ENCODE measurements around the gene REEP3. TPM values are rescaled to one million over a fixed set of nuclear protein-coding genes. Genes with fewer than 3 reads are reported as not detected.

The REEP3 gene
- total and polyA plus RNA-seq, 2 of the 8 experiments (the other 6 are each of a cell fraction or from before 2014, with no cell fraction given) = 5.8 to 31.5 TPM

GRCh38 chr10:63619426-63619825 is 98.2 kb downstream of the REEP3 start (continued):
- TF ChIP-seq TBP (IDR thresholded peaks at IDR 0.05; ENCODE audit: low read depth, low read length) (no peak), CREB1 (IDR thresholded peaks at IDR 0.05) (no peak), CHD7 (IDR thresholded peaks at IDR 0.05; ENCODE audit: insufficient replicate concordance, low read length) (no peak)

Measured in H1 (cell line).